Mesenteric fat pad (tissue), 1 donor: ENCODE results near the gene KCNT1. TPM values are rescaled to one million over a fixed set of nuclear protein-coding genes. Genes with fewer than 3 reads are reported as not detected.
"Not testable (repeated sequence)": the region's sequence is repeated elsewhere in the genome, so short reads cannot be mapped to it uniquely, and the experiment has no call there.

Experiments
- DNase-seq: peaks from one replicate; pipeline ENCODE4 v3.0.0-alpha.2; 2020; ENCODE audit warnings: low spot score
- total RNA-seq: library from RNA; stranded (reverse); fragmentation: NEBNext Ultra II Directional; extraction: Animal tissue kit (Norgen Biotek cat#: 25700); gene quantifications from one replicate; pipeline ENCODE4 v1.2.1, GENCODE V29; 2021
- donor health status: DM: yes; HTN: yes; CAD: no.

The KCNT1 gene
- total RNA-seq, 1 donor from 2014 or later: 0.06 TPM

DNA sequence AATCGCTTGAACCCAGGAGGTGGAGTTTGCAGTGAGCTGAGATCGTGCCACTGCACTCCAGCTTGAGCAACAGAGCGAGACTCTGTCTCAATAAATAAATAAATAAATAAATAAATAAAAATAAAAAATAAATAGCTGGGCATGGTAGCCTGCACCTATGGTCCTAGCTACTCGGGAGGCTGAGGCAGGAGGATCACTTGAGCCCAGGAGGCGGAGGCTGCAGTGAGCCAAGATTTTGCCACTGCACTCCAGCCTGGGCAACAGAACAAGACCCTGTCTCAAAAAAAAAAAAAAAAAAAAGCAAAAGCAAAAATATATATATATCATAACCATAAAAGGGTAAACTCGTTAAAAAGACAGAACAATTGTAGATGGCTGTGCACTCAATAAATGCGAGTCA is 29.2 kb upstream of the KCNT1 start:
- DNase-seq: not testable (repeated sequence)

DNA sequence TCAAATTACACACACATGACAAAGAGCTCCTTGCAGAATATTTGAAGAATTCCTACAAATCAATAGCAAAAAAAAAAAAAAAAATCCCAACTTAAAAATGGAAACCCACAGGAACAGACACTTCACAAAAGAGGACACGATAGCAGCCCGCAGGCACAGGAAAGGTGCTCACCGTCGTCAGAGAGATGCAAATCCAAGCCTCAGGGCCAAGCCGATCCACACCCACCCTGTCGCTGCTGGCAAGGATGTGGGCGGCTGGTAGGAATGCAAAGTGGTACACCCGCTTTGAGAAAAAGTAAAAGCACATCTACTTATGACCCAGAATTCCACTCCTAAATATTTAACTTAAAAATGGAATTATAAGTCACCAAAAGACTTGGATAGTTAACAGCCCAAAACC is 28.0 kb upstream of the KCNT1 start:
- no peak for DNase-seq

DNA sequence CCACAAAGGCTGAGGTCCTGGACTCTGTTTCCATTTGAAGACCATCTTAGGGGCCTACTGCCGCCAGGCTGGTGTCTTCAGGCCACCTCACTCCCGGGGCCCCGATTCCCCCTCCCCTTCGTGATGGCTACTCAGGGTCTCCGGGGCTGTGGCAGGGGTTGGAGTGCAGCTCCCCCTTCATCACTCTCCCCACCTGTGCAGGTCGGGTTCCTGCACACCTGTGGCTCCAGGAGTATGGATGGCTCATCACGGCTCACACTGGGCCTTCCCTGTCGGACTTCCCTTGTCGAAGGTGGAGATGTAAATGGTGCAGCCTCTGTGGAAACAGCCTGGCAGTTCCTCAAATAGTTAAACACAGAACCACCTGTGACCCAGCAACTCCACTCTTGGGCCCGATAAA is 27.0 kb upstream of the KCNT1 start:
- no peak for DNase-seq

DNA sequence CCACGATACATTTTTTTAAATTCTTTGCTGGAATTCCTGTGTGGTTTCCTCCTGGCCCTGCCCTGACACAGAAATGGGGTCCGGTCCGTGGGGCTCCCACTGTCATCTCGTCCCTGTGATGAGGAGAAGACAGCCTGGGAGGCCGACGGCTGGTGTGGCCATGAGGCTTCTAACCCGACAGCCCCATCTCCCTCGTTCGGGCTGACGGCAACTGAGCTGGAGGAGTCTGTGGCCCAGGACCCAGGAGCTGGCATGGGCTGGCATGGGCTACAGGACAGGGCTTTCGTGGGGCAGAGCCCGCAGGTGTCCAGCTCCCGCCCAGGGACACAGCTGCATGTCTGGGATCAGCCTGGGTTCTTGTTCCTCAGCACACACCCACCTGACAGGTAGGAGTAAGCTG is 25.1 kb upstream of the KCNT1 start:
- DNase-seq: no peak

DNA sequence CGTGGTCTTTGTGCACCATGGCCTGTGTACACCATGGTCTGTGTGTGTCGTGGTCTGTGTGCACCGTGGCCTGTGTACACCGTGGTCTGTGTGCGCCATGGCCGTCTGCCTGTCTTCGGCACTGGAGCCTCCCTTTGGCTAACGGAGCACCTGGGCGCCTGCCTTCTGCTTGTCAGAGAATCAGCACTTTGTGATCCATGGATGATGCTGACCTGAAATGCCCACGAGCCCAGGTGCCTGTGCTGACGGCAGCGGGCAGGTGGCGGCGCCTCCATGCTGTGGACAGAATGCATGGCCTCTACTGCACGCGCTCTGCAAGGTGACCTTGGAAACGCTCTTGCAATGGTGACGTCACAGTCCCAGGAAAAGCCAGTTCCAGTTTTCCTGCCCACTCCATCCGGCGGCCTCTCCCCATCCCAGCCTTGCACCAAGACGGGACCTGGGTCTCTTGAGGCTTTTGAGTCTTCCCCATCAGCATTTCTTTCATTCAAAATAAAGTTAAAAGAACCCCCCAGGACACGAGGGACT is 24.3 kb upstream of the KCNT1 start:
- no peak for DNase-seq

DNA sequence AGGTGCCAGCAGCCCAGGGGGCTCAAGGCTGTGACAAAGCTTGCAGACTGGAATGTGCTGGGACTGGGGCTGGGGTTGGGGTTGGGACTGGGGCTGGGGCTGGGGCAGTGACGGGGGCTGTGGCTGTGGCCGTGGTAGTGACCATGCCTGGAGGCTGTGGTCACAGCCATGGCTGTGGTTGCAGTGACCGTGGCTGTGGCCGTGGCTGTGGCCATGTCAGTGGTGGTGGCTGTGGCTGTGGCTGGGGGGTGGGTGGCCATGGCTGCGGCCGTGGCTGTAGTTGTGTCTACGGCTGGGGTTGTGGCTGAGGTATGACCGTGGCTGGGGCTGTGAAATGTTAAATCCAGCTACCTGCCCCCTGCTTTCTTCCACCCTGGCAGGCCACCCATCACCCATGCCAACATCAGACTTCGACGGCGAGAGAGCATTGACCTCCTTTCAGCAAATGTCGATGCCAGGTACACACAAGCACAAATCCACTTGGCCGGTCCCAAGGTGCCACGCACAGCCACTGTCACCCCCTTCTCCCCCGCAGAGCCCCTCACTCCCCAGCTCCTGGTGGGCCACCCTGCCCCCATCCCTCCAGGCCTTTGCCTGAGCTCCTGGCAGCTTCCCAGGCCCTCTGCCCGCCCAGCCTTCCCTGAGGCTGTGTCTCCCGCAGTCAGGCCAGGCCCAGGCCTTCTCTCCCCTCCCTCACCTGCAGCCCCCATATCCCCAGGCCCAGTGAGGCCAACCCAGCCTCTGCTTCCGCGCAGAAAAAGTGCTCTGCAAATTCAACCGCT is 23.6 kb upstream of the KCNT1 start:
- no peak for DNase-seq

DNA sequence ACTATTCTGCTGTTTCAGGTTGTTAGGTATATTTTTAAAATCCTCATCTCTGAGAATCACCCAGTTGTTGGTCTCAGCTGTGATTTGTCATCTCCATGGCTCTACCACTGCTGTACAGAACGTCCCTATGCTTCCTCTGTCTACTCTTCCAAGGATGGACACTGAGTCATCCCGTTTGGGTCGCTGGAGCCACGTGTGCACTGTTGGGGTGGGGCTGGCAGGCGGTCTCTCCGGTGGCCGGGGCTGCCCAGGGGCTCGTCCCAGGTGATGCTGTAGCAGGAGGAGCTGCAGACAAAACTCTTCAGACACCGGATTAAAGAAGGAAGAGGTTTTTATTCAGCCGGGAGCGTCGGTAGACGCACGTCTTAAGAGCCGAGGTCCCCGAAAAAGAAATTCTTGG is 21.9 kb upstream of the KCNT1 start:
- DNase-seq: no peak

DNA sequence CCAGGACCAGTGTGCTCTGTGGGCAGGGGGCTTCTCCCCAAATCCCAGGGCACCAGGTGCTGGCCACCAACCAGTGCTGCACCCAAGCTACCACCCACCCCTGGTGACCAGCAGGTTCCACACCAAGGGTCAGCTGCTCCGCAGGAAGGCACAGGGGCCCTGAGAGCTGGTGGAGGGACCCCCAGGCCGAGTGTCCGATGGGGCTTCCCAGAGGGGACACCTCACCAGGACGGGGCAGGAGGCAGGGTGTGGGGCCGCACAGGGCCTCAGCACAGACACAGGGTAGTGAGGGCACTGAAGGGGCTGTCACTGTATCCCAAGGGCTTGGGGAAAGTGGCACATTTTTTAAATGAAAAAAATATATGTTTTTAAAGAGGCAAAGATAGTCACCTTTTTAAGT is 20.8 kb upstream of the KCNT1 start:
- no peak for DNase-seq

DNA sequence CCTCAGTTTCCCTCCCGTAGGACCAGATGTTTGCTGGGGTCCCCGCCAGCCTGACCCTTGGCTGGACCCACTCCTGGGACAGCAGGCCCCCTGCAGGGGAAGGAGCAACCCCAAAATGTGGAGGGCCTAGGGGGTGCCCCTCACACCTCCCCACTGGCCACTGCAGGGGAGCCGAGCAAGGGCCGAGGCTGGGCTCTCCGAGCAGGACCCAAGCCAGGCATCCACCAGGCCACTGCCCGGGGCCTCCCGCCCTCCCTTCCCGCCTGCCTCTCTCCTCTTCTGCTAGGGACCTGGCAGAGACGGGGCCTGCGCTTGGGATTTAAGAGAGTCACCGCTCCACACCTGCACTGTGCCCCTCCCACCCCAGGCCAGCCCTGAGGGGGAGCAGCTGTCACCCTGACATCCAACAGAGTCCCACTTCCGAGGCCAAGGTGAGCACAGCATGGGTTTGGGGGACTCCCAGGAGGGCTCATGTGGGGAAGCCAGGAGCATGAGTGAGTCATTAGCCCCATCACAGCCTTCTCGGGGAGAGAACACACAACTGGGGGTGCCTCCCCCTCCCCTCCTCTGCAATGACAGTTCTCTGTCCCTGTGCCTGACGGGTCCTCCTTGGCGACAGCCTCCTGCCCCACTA is 18.5 kb upstream of the KCNT1 start:
- no peak for DNase-seq

DNA sequence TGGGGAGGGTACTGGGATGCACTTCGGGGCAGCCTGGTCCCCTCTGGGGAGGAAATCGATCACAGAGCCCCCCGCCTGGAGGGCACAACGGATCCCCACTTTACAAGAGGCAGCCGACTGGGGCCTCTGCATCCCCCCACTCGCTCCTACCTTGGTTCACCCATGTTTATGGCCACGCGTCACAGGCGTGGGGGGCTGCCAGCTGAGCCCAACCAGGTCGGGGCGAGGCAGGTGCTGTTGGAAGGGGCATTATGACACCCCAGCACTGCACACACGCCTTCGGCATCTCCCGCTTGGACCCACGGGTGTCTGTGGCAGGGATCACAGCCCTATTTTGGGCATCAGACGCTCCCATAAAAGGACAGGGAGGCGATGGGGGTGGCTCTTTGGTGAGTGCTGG is 17.3 kb upstream of the KCNT1 start:
- DNase-seq: no peak

DNA sequence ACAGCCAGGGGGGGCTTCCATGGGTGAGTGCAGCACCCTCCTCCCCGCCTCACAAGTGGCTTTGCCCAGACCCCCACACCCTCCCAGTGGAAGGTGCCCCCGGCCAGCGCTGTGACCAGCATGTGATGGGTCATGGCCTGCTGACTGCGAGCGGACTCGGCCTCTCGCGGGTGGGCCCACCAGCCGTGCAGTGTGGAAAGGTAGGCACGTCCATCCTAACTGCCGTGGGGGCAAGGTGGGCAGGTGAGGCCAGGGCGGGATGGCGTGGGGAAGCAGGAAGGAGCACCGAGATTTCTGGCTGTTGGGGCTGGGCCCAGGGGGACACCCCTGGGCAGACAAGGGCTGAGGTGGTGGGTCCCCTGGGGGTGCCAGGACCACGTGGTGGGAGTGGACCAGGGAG is 14.8 kb upstream of the KCNT1 start:
- no peak for DNase-seq

DNA sequence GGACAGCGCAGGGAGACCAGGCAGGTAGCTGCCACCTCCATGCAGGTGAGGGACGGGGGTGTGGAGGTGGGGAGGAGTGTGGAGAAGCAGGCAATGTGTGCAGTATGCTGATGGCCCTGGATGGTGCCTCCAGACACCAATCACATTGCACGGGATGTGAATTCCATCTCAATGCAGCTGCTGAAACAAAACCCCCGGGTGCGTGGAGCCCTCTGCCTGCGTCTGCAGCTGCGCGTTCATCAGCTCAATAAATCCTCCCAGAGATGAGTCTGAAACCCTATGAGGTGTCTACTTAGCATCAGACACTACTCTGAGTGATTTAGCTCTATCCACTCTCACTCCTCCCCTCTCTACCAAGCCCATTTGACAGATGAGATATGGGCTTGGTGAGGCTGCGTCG is 13.0 kb upstream of the KCNT1 start:
- DNase-seq: no peak

DNA sequence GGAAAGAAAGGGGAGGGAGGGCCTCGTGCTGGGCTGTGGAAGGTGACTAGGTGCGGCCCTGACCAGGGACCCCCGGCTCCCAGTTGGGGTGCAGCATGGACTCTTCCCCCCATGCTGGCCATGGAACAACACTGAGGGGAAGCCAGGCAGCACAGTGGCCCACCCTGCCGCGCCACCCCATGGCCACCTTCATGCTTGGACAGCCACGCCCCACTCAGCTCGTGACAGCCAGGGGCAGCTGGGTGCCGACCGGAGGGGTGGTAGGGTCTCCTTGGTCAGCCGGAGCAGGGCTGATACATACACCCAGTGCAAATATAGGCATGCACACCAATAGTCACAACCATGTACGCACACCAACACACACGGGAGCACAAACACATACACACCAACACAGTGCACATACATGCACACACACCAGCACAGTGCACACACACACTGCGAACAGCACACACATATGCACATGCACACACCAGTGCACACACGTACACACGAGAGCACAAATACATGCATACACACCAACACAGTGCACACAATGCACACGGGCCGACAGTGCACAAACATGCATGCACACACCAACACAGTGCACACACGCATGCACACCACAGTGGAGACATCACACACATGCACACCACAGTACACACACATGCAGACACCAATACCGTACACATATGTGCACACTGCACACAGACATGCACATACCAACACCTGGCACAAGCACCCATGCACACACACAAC is 11.0 kb upstream of the KCNT1 start:
- DNase-seq: no peak

DNA sequence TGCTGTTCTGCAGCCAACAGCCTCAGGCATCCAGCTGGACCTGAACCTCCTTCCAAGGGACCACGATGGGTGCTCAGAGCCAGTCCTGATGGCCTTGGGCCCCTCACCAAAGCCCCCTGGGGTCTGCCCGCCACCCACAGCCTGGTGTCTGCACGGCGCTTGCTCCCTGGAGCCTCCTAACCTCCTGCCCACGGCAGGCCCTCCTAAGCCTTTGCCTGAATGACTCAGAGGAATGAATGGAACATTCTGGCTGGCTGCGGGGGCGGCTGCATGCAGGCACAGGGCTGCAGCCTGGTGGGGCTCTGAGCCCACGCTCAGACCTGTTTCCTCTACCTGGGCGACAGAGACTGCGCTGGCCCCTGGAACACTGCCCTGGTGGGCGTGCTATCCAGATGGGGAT is 9.6 kb upstream of the KCNT1 start:
- DNase-seq: no peak

DNA sequence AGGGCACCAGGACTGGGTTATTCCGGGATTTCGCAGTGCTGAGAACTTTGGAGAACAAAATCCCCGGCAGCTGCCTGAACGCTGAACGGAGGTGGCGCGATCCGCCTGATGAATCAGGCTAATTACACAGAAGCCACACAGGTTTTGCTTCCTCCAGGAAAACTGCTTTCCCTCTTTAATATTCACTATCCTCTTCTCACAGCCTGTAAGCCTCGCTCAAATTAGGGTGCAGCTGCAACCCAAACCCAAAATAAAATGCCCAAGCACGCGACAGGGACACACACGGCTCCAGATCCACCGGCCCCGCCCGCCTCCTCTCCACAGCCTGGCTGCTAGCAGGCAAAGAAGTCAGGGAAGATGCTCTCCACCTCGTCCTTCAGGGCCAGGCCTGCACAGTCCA is 8.7 kb upstream of the KCNT1 start:
- DNase-seq: no peak

DNA sequence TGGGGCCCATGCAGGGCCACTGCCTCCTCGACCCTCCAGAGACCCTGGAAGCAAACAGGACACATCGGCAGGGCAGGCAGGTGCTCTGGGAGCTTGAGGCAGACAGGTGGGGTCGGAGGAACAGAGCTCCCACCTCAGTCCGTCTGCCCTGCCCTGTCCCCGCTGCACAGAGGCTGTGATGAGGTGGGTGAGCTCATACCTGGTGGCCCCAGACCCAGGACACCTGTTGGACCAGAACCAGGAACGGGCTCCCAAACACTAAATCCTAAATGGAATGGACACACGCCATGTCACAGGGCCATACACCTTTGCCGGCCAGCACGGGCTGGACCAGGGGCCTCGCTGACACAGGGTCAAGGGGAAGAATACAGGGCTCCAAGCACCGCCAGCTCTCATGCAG is 8.2 kb upstream of the KCNT1 start:
- DNase-seq: no peak

DNA sequence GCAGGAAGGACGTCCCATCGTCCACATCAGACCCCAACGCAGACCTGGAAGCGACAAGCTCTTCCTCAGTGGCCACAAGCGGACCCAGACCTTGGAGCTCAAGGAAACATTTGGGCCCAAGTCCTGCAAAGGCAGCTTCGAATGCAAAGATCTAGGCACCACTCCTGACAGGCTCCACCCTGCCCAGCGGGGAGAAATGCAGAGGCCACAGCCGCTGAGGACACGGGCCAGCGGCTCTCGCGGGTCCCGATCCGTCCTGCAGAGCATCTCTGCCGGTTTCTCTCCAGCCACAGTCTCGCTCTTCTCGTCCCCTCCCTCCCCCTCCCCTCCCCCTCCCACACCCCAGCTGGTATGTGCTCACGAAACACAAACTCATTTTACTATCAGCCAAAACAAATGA is 7.6 kb upstream of the KCNT1 start:
- DNase-seq: no peak

DNA sequence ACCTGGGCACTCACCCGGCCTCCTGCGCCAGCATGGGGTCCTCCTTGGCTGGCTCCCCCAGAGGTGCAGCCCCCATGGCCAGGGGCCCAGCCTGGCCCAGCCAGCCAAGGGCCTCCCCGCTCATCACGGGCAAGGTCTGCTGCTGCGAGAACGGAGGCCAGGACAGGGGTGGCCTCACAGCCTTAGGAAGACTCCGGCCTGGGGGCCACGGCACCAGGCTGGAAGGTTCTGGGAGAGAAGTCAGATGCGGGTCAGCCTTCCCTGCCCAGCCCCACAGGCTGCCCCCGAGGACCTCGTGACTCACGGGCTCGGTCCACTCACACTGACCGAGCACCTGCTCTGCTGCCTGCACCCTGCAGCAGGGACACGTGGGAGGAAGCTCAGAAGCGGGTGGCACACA is 6.9 kb upstream of the KCNT1 start:
- no peak for DNase-seq

DNA sequence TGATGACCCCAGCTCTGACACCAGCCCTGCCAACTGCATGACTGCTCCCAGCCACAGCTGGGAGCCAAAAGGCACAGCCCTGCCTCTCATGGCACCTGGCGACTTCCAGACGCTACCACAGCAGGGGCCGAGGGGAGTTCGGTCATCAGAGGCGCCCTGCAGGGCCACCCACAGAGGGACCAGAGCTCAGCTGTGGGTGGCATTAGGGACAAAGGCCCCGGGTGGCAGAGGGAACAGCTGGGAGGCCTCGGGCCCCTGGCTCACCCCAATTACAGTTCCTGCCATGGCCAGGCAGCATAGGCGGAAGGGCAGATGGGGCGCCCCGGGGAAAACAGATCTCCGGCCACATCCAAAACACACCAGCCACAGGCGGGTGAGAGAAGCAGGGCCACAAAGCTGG is 6.3 kb upstream of the KCNT1 start:
- DNase-seq: no peak

DNA sequence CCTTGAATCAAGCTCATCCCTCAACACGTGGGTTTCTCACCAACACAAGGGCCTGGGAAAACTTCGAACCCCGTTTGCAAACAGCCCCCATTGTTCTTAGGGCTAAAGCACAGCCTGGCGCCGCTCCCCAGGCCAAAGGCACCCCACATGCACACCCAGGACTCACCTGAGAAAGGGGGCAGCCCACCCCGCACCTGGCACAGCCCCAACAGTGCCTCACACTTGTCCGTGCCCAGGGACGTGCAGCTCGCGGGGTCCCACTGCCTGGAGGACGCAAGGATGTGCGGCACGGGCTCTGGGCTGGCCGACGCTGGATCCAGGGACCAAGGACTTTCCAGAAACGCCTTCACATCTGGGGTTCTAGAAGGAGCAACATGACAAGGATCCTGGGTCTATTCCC is 5.5 kb upstream of the KCNT1 start:
- DNase-seq: no peak

DNA sequence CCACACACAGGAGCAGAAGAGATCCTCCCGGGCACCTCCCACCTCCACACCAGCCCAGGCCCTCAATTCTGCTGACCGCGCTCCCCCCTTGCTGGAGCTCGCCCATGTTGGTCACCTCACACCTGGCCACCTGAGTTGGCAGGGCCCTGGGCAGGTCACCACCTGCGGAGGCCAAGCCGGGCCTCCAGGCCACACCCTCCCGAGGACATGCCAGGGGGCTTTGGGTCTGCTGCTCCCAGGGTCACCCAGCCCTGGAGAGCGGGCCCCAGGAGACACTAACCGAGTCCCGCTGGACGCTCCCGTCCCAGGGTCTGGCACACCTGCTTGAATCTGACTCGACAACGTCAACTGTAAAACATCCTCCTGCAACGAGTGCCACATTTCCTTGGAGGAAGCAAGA is 4.8 kb upstream of the KCNT1 start:
- no peak for DNase-seq

DNA sequence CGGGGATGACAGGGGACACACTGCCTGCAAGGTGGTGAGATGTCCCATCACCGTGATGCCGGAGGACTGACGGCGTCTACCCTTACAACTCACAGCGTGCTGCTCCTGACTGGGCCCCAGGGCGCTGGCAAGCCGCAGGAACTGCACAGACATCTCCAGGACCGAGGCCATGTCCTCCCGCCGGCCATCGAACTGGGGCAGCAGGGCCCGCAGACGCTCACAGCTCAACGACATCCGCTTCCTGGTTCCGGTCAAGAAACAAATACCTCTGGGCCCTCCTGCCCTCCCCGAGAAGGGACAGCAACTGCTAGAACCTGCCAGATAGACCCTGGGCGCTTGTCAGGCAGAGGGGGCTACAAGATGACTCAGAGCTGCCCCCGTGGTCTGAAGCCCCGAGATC is 3.7 kb upstream of the KCNT1 start:
- DNase-seq: no peak
